SJCRH30 (cell line): ENCODE measurements around the gene DDX50. TPM values are rescaled to one million over a fixed set of nuclear protein-coding genes. Genes with fewer than 3 reads are reported as not detected.
"Not testable (repeated sequence)": the region's sequence is repeated elsewhere in the genome, so short reads cannot be mapped to it uniquely, and the experiment has no call there.

Experiments used
- DNase-seq, 2 experiments: peaks; one replicate each; pipeline ENCODE4 v3.0.0-alpha.2; 2015 to 2020
- H3K27ac ChIP-seq: fragments of 250-450 bp; sonication (Bioruptor Pico); 2 replicates; pipeline ENCODE4 v1.5.1; 2020; ENCODE audit warnings: mild to moderate bottlenecking, moderate library complexity
- H3K27me3 ChIP-seq: fragments of 250-450 bp; sonication (Bioruptor Pico); 2 replicates; pipeline ENCODE4 v1.5.1; 2020; ENCODE audit warnings: mild to moderate bottlenecking, moderate library complexity
- H3K36me3 ChIP-seq: fragments of 250-450 bp; sonication (Bioruptor Pico); 2 replicates; pipeline ENCODE4 v1.5.1; 2020; ENCODE audit warnings: mild to moderate bottlenecking, moderate library complexity
- H3K4me1 ChIP-seq: fragments of 250-450 bp; sonication (Bioruptor Pico); 2 replicates; pipeline ENCODE4 v1.5.1; 2020; ENCODE audit warnings: mild to moderate bottlenecking, moderate library complexity
- H3K4me3 ChIP-seq: fragments of 250-450 bp; sonication (Bioruptor Pico); 2 replicates; pipeline ENCODE4 v1.5.1; 2020; ENCODE audit warnings: mild to moderate bottlenecking, moderate library complexity
- H3K9me3 ChIP-seq: fragments of 250-450 bp; sonication (Bioruptor Pico); replicated peaks from 2 replicates; pipeline ENCODE4 v1.5.1; 2020; ENCODE audit warnings: mild to moderate bottlenecking, moderate library complexity
- total RNA-seq: library from RNA; depleted of rRNA; stranded (reverse); fragments of >200 nt; shearing (Covaris generic); gene quantifications from 2 replicates; pipeline ENCODE4 v1.2.3, GENCODE V29; 2014

The DDX50 gene
- total RNA-seq, 1 experiment from 2014 or later: 47.4 TPM

DNA sequence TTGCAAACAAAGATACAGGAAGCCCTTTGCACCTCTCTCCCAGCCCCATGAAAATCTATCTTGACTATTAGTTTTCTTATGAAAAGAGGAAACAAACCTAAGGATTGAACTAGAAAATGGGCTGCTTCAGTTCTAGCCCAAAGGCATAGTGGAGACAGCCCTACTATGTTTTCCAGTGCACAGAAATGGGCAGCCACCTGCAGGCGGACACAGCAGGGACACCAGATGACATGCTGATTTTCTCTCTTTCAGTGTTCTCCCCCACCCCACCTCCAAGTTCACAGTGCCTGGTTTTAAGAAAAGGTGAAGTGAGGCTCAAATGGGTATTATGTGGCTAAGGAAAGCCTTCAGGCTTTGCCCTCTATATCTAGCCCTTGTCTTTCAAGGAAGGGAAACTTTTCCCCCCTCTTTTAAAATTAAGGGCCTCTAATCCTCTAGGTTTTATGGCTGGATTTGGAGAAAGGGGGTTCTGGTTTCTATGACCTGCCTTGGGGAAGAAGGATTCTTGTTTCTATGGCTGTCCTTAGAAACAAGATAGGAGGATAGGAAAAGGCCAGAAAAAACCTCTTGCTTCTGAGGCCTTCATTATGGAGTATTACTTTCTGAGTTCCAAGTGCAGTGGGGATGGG lies 23.5 kb upstream of the DDX50 start:
- Histone ChIP-seq H3K27me3 (no peaks in the 10 kb centered on the region), H3K4me1 (no peaks in the 10 kb centered on the region; the same call in 1 of the 2 replicates), H3K9me3 (no peaks in the 10 kb centered on the region), H3K4me3 (no peak overlapping the region), H3K27ac (no peak overlapping the region), H3K36me3 (no peaks in the 10 kb centered on the region)
- no peak for DNase-seq

DNA sequence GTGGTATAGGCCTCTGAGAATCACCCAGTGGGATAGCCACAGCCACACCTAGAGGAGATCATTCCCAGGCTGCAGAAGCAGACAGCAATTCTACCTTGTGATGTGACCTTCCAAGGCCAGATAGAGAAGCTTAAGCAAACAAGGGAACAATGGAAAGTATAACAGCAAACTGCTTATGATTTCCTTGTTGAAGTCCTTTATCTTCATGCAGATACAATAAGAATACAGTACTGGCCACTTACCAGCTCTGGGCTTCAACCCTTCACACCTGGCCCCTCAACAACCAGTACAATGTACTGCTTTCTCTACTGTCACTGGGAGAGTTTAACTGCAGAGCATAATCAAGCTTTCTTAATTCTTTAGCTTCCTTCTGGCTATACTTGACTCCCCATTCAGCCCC lies 22.6 kb upstream of the DDX50 start:
- Histone ChIP-seq H3K27me3 (no peaks in the 10 kb centered on the region), H3K9me3 (no peaks in the 10 kb centered on the region), H3K4me3 (no peak overlapping the region), H3K36me3 (no peaks in the 10 kb centered on the region), H3K27ac (no peak overlapping the region), H3K4me1 (no peaks in the 10 kb centered on the region; the same call in 1 of the 2 replicates)
- DNase-seq: no peak

DNA sequence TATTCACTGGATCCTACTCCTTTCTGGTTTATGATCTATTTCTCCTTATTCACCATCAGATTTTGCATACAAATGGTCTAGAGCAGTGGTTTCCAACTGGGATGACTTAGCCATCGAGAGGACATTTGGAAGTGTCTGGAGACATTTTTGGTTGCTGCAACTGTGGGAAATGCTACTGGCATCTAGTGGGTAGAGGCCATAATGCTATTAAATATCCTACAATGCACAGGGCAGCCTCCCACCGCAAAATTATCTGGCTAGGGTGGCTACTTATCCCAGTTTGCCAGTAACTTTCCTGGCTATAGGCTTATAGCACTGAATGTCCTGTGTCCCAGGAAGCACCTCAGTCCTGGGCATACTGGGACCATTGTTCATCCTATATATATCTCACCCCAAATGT lies 21.5 kb upstream of the DDX50 start:
- H3K4me1 ChIP-seq: no peaks in the 10 kb centered on the region; the same call in 1 of the 2 replicates
- no peaks in the 10 kb centered on the region for H3K36me3 ChIP-seq
- no peak for DNase-seq
- H3K9me3 ChIP-seq: no peaks in the 10 kb centered on the region
- H3K27ac ChIP-seq: no peak overlapping the region
- no peak overlapping the region for H3K4me3 ChIP-seq
- H3K27me3 ChIP-seq: no peaks in the 10 kb centered on the region

DNA sequence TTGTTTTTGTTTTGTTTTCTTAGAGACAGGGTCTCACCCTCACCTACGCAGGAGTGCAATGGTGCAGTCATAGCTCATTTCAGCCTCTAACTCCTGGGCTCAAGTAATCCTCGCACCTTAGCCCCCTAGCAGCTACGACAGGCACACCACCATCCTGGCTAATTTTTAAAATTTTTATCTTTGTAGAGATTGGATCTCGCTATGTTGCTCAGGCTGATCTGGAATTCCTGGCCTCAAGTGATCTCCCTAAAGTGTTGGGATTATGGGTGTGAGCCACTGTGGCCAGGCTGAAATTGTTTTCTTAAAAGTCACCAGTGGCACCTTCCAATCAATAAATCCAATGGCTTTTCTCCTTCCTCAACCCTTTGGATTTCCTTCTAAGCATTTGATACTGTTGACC lies 20.9 kb upstream of the DDX50 start:
- Histone ChIP-seq H3K27ac (no peak overlapping the region), H3K36me3 (no peaks in the 10 kb centered on the region), H3K4me1 (no peaks in the 10 kb centered on the region; the same call in 1 of the 2 replicates), H3K27me3 (no peaks in the 10 kb centered on the region), H3K9me3 (no peaks in the 10 kb centered on the region), H3K4me3 (no peak overlapping the region)
- DNase-seq: no peak

DNA sequence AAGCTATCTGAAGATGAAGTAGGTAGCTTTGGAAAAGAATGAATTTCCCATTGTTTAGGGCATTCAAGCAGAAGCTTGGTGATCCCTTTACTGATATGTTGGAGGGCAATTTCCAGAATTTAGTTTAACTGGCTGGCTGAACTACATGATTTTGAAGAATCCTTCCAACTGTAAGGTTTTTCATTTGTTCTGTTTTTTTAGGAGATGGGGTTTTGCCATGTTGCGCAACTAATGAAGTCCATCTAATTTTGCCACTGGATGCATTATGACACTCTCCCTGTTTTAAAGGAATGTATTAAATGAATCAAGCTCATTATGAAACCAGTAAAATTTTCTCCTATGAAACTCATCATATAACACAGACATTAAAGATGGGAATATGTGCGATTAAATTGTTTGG lies 6.1 kb upstream of the DDX50 start:
- Histone ChIP-seq H3K9me3 (no peaks in the 10 kb centered on the region), H3K36me3 (no peaks in the 10 kb centered on the region), H3K27me3 (no peaks in the 10 kb centered on the region), H3K27ac (no peak overlapping the region), H3K4me1 (peaks cover 6% of the 10 kb centered on the region; the same call in 1 of the 2 replicates), H3K4me3 (no peak overlapping the region)
- no peak for DNase-seq

DNA sequence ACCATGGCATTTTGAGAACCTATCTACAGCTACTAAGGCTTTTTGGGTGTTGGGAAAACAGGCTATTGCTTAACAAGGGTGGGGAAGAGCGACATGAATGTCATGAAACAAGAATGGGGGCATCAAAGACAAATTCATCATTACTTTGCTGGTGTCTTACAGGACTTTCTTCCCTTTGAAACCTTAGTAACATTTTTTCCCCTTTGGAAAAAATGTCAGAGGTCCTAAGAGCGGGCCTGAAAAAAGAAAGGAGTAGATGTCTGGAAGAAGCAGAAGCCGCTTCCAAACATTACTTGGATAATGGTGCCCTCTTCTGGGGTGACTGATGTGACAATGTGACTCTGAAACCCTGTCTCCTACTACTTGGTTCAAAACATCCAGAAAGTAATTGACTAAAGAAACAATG lies 3.8 kb upstream of the DDX50 start:
- H3K36me3 ChIP-seq: no peaks in the 10 kb centered on the region
- H3K4me1 ChIP-seq: peaks cover 6% of the 10 kb centered on the region; the same call in 1 of the 2 replicates
- peak; percentile 47 to 81 for DNase-seq
- no peaks in the 10 kb centered on the region for H3K27me3 ChIP-seq
- no peak overlapping the region for H3K27ac ChIP-seq
- no peaks in the 10 kb centered on the region for H3K9me3 ChIP-seq
- H3K4me3 ChIP-seq: no peak overlapping the region

DNA sequence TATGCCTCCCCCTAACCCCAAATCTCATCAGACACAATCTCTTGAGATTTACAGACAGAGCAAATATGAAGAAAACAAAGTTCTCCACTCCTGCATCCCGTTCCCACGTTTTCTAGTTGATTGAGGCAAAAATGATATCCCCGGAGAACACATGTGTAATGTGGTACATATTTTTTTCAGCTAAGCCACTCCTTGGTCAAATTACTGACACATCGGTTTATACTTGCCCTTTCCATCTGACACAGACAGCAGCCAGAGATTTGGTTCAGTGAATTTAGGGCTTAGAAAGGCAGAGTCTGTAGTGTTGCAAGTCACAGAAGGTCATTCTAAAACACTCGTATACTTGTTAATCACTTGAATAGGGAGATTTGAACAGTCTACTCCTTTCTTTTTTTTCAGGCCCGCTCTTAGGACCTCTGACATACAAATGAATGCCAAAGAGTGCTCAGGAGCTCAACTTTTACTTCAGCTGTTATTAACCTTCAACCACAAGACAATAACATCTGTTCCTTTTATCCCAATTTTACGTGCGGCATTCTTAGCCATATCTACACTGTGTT lies 1.8 kb upstream of the DDX50 start:
- Histone ChIP-seq H3K4me1 (peaks cover 6% of the 10 kb centered on the region; the same call in 1 of the 2 replicates), H3K4me3 (peak overlapping the region; percentile 84), H3K36me3 (no peaks in the 10 kb centered on the region), H3K27me3 (no peaks in the 10 kb centered on the region), H3K27ac (peak overlapping the region; percentile 91), H3K9me3 (no peaks in the 10 kb centered on the region)
- DNase-seq: peak; percentile 10 to 48

DNA sequence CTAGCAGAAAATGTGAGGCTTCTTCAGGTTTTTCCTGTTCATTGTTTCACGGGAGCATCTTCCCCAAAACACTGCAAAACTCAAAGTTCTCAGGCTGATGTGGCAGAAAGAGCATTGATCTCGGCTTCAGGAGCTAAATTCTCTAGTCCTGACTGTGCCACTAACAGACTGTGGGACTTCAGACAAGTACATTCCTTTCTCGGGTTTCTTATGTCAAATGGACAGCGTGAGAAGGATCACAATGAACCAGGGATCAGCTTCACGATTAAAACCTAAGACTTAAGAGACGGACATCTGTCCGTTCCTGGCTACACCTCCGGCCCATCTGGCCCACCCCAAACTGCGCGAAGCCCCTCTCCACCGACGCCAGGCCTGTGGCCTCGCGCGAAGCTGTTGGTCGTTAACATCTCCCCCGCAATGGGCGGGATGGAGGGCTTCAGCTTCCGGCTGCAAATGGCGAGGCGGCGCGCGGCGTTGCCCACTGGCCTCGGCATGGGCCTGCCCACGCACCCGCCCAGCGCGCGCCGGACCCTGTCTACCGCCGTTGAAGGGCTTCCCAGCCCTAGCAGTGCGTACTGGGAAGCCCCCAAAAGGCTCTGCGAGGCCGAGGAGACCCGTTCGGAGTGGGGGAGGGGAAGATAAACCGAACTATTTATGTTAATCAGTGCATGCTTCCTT lies 549 bp upstream of the DDX50 start:
- Histone ChIP-seq H3K4me1 (peaks cover 6% of the 10 kb centered on the region; the same call in 1 of the 2 replicates), H3K27ac (peak overlapping the region; percentile 91), H3K36me3 (no peaks in the 10 kb centered on the region), H3K9me3 (no peaks in the 10 kb centered on the region), H3K27me3 (no peaks in the 10 kb centered on the region), H3K4me3 (peak overlapping the region; percentile 84)
- DNase-seq: no peak

DNA sequence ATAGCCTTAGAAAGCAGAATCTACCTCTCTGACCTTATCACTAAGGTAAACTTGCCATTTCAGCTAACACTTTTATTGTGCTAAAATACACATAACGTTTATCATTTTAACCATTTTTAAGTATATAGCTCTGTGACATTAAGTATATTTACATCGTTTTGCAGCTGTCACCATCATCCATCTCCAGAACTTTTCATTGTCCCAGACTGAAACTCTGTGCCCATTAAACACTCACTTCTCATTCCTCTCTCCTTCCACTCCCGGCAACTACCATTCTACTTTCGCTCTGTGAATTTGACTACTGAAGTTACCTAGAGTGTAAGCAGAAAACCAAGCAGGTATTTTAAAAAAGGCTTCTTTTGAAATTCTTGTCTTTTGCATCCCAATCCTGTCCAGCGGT lies 1.3 kb downstream of the DDX50 start:
- DNase-seq: no peak
- H3K4me1 ChIP-seq: peaks cover 6% of the 10 kb centered on the region; the same call in 1 of the 2 replicates
- H3K9me3 ChIP-seq: no peaks in the 10 kb centered on the region
- H3K4me3 ChIP-seq: peak overlapping the region; percentile 84
- no peak overlapping the region for H3K27ac ChIP-seq
- peaks cover 6% of the 10 kb centered on the region; the same call in 1 of the 2 replicates for H3K36me3 ChIP-seq
- H3K27me3 ChIP-seq: no peaks in the 10 kb centered on the region

DNA sequence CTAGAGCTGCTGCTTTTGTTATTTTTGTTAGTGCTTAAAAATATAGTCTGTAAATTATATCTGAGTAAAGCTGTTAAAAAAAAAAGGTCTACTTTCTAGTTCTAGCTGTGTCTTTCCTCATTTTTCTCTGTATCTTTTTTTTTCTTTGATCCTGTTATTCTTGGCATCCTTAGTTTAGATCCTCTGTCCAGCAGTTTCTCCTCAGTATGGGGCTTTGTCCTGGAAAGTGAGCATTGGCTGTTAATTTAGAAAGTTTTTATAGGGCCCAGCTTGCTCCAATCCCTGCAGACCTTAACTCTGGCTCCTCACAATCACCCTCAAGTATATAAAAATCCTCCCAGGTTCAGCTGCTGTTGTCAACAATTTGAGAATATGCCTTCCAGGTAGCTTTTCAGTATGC lies 23.5 kb downstream of the DDX50 start:
- Histone ChIP-seq H3K9me3 (no peaks in the 10 kb centered on the region), H3K27ac (no peak overlapping the region), H3K4me3 (no peak overlapping the region), H3K36me3 (peaks cover 6% of the 10 kb centered on the region), H3K27me3 (no peaks in the 10 kb centered on the region), H3K4me1 (no peaks in the 10 kb centered on the region)
- DNase-seq: no peak

DNA sequence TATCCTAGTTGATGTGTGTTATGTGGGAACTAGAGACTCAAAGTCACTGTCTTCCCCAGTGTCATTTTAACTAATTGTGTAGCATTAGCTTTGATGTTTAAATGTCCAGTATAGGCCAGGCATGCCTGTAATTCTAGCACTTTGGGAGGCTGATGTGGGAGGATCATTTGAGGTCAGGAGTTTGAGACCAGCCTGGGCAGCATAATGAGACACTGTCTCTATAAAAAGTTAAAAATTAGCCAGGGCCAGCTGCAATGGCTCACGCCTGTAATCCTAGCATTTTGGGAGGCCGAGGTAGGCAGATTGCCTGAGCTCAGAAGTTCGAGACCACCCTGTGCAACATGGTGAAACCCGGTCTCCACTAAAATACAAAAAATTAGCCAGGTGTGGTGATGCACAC lies 24.4 kb downstream of the DDX50 start:
- Histone ChIP-seq H3K27ac (no peak overlapping the region), H3K9me3 (no peaks in the 10 kb centered on the region), H3K4me1 (no peaks in the 10 kb centered on the region), H3K4me3 (no peak overlapping the region), H3K36me3 (no peaks in the 10 kb centered on the region; the same call in none of the 2 replicates), H3K27me3 (no peaks in the 10 kb centered on the region)
- DNase-seq: no peak

DNA sequence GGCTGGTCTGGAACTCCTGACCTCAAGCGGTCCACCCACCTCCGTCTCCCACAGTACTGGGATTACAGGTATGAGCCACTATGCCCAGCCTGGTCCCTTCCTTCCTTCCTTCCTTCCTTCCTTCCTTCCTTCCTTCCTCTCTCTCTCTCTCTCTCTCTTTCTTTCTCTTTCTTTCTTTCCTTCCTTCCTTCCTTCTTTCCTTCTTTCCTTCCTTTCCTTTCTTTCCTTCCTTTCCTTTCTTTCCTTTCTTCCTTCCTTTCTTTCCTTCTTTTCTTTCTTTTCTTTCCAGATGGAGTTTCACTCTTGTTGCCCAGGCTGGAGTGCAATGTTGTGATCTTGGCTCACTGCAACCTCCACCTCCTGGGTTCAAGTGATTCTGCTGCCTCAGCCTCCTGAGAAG lies 28.0 kb downstream of the DDX50 start:
- not testable (repeated sequence) for H3K9me3 ChIP-seq, H3K27ac ChIP-seq, H3K4me3 ChIP-seq, DNase-seq, H3K27me3 ChIP-seq, H3K36me3 ChIP-seq, H3K4me1 ChIP-seq

DNA sequence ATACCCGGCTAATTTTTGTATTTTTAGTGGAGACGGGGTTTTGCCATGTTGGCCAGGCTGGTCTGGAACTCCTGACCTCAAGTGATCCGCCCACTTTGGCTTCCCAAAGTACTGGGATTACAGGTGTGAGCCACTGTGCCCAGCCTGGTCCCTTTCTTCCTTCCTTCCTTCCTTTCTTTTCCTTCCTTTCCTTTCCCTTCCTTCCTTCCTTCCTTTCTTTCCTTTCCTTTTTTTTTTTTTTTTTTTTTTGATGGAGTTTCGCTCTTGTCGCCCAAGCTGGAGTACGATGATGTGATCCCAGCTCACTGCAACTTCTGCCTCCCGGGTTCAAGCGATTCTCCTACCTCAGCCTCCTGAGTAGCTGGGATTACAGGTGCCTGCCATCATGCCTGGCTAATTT lies 28.8 kb downstream of the DDX50 start:
- H3K9me3 ChIP-seq, DNase-seq, H3K4me3 ChIP-seq, H3K36me3 ChIP-seq, H3K4me1 ChIP-seq, H3K27me3 ChIP-seq, H3K27ac ChIP-seq: not testable (repeated sequence)

DNA sequence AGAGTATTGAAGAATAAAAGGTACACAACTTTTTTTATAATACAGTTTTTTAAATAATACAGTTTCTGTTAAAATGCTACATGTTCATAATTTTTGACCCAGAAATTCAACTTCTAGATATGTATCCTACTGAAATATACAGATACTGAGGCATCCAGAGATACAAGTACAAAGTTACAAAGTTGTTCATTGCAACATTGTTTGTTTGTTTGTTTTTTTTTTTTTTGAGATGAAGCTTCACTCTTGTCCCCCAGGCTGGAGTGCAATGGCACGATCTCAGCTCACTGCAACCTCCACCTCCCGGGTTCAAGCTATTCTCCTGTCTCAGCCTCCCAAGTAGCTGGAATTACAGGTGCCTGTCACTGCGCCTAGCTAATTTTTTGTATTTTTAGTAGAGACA lies 31.7 kb downstream of the DDX50 start:
- DNase-seq: not testable (repeated sequence)

DNA sequence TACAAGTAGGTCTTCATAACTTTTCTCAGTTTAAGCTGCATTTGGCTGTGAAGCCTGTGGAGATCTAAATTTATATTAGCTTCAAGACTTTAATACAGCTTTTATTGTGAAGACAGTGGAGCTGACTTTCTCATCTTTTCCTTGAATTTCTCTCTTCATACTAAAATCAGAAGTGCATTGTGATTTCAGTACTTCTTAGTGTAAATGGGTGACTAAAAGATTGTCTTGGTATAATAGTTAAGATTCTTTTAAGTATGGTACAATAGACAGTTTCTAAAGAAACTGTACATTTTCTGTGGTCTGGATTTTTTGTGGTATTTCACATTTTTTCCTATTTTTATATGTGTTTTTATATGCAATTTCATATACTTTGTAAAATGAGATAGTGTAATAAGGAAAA lies 33.9 kb downstream of the DDX50 start:
- Histone ChIP-seq H3K4me1 (no peaks in the 10 kb centered on the region), H3K27me3 (no peaks in the 10 kb centered on the region), H3K4me3 (no peak overlapping the region), H3K27ac (no peak overlapping the region), H3K9me3 (no peaks in the 10 kb centered on the region), H3K36me3 (peaks cover 26% of the 10 kb centered on the region)
- no peak for DNase-seq

More for the DNA sequence above, 31.7 kb downstream of the DDX50 start:
- H3K36me3 ChIP-seq: peaks cover 17% of the 10 kb centered on the region
- H3K4me1 ChIP-seq, H3K4me3 ChIP-seq, H3K27me3 ChIP-seq, H3K27ac ChIP-seq, H3K9me3 ChIP-seq: not testable (repeated sequence)
